GM21526 (cell line): ENCODE measurements around the gene CCDC38.

Experiments used
- ATAC-seq: cut with Tn5 transposase; IDR thresholded peaks from one replicate; pipeline ENCODE4 v1.9.1; 2021; ENCODE audit warnings: moderate library complexity; ENCODE audit not compliant: unreplicated experiment, low FRiP score

CCDC38 gene

GRCh38 chr12:95890958-95891357 lies 51.5 kb downstream of the CCDC38 start:
- ATAC-seq, result no peak

GRCh38 chr12:95887311-95887710 lies 55.1 kb downstream of the CCDC38 start:
- no peak for ATAC-seq

GRCh38 chr12:95884998-95885397 lies 57.4 kb downstream of the CCDC38 start:
- ATAC-seq, result no peak

GRCh38 chr12:95882873-95883272 lies 59.5 kb downstream of the CCDC38 start:
- no peak for ATAC-seq

- ATAC-seq, result no peak
Observed at GRCh38 chr12:95882080-95882479, 60.3 kb downstream of the CCDC38 start.

GRCh38 chr12:95881331-95881955 lies 61.0 kb downstream of the CCDC38 start:
- ATAC-seq, result no peak

- no peak for ATAC-seq
Observed at GRCh38 chr12:95880895-95881294, 61.5 kb downstream of the CCDC38 start.

- ATAC-seq, result no peak
Observed at GRCh38 chr12:95877622-95878021, 64.8 kb downstream of the CCDC38 start.

GRCh38 chr12:95874452-95874851 lies 68.0 kb downstream of the CCDC38 start:
- ATAC-seq, result no peak

GRCh38 chr12:95870897-95871296 lies 71.5 kb downstream of the CCDC38 start:
- ATAC-seq, result no peak

GRCh38 chr12:95863337-95863736 lies 79.1 kb downstream of the CCDC38 start:
- no peak for ATAC-seq

- ATAC-seq, result no peak
Observed at GRCh38 chr12:95862038-95862437, 80.4 kb downstream of the CCDC38 start.

GRCh38 chr12:95859947-95860850 lies 82.2 kb downstream of the CCDC38 start:
- ATAC-seq, result no peak

GRCh38 chr12:95859344-95859816 lies 83.0 kb downstream of the CCDC38 start:
- ATAC-seq, result peak; percentile 24

- ATAC-seq, result peak; percentile 99
Observed at GRCh38 chr12:95858451-95859343, 83.7 kb downstream of the CCDC38 start, which contains the start of gene SNRPF. Gene SNRPF, plus strand, starts transcription at chr12:95858952. Its CDS starts 122 bp downstream, at chr12:95859074.

- ATAC-seq, result no peak
Observed at GRCh38 chr12:95857799-95858198, 84.6 kb downstream of the CCDC38 start.

GRCh38 chr12:95857156-95857555 lies 85.3 kb downstream of the CCDC38 start:
- no peak for ATAC-seq

- ATAC-seq, result no peak
Observed at GRCh38 chr12:95852133-95852532, 90.3 kb downstream of the CCDC38 start.

GRCh38 chr12:95851606-95852005 lies 90.8 kb downstream of the CCDC38 start:
- ATAC-seq, result no peak

GRCh38 chr12:95848575-95849388 lies 93.6 kb downstream of the CCDC38 start:
- ATAC-seq, result no peak
